K562 (cell line): Measurements from ENCODE around the gene SLC37A2. TPM values are rescaled to one million over a fixed set of nuclear protein-coding genes. Genes with fewer than 3 reads are reported as not detected.
A peak's percentile ranks its signal among the peaks of the same experiment; 100 is the strongest.

Source experiments
- ATAC-seq: fragments of 200-7000 bp; cut with Tn5 transposase; 3 replicates; pipeline ENCODE4 v1.9.1; 2020; ENCODE audit warnings: moderate library complexity
- BruUV-seq: library from RNA; stranded (reverse); fragments of 400-500 nt; replicated peaks from 2 replicates; lab custom pipeline; 2021; lab: Mats Ljungman, UMichigan
- CTCF ChIA-PET: fragments of 300-600 bp; formaldehyde crosslinking; extraction: SDS; loops from one replicate; lab custom pipeline; 2021; ENCODE audit warnings: low intra/inter-chr PET ratio; lab: Yijun Ruan, JAX
- POLR2A ChIA-PET: fragments of 300-600, 350-650 bp; sonication (Branson Sonifier 250); formaldehyde crosslinking; extraction: SDS; loops from one replicate; lab custom pipeline; 2021; ENCODE audit warnings: antibody characterized with exemption, inconsistent platforms; lab: Yijun Ruan, JAX
- DNase-seq, 4 experiments: peaks; one replicate each; pipeline versions ENCODE4 v3.0.0 to v3.0.0-alpha.2; 2011 to 2018; ENCODE audit warnings: low spot score in 3 of 4, mixed read lengths in 3 of 4; ENCODE audit errors: extremely low read depth in 1 of 4
- FAIRE-seq: peaks from 2 replicates; lab custom pipeline; 2011; peaks lifted over from hg19 to GRCh38; lab: Jason Lieb, UNC
- H2AFZ ChIP-seq: 2 replicates; pipeline ENCODE4 v1.6.0; 2011; ENCODE audit warnings: low read depth, low read length, control low read depth, inconsistent platforms
- H3K27ac ChIP-seq: fragments of 200-600 bp; 3 replicates; pipeline ENCODE4 v1.8.0; 2011; ENCODE audit warnings: low read depth, mild to moderate bottlenecking, control low read depth, inconsistent platforms, low read length, moderate library complexity, mixed read lengths; ENCODE audit errors: extremely low read depth
- H3K27me3 ChIP-seq, 2 experiments: fragments of 300-600 bp in 1 of 2; 2 replicates in 1 of 2; 3 replicates in 1 of 2; pipeline versions ENCODE4 v1.6.0 to v1.8.0; 2011; ENCODE audit warnings: inconsistent platforms in 2 of 2, low read length in 2 of 2, mild to moderate bottlenecking in 1 of 2, mixed read lengths in 1 of 2, moderate library complexity in 1 of 2; ENCODE audit not compliant: control insufficient read depth in 2 of 2, insufficient read depth in 2 of 2
- H3K36me3 ChIP-seq: fragments of 300-600 bp; 3 replicates; pipeline ENCODE4 v1.8.0; 2011; ENCODE audit warnings: mild to moderate bottlenecking, low read length, inconsistent platforms; ENCODE audit not compliant: control insufficient read depth, insufficient read depth
- H3K4me1 ChIP-seq, 2 experiments: fragments of 200-600 bp in 1 of 2; replicated peaks in 1 of 2; 2 replicates in 1 of 2; 3 replicates in 1 of 2; pipeline versions ENCODE4 v1.5.1 to v1.8.0; 2011; ENCODE audit warnings: inconsistent platforms in 2 of 2, low read length in 2 of 2, mild to moderate bottlenecking in 1 of 2, mixed read lengths in 1 of 2, moderate library complexity in 1 of 2; ENCODE audit not compliant: control insufficient read depth in 2 of 2, insufficient read depth in 2 of 2
- H3K4me2 ChIP-seq: 2 replicates; pipeline ENCODE4 v1.6.1; 2011; ENCODE audit warnings: low read length, control low read depth, inconsistent platforms, mixed read lengths; ENCODE audit not compliant: insufficient read depth
- H3K4me3 ChIP-seq: fragments of 200-600 bp; sonication (generic), shearing (Covaris generic); 2 replicates; pipeline ENCODE4 v1.5.1; 2016; ENCODE audit warnings: control low read depth, inconsistent platforms
- H3K79me2 ChIP-seq: fragments of 200-600 bp; 3 replicates; pipeline ENCODE4 v1.8.0; 2011; ENCODE audit warnings: low read length, inconsistent platforms; ENCODE audit not compliant: control insufficient read depth, insufficient read depth
- H3K9ac ChIP-seq, 2 experiments: 2 replicates each; pipeline versions ENCODE4 v1.6.0 to v1.6.1; 2011; ENCODE audit warnings: low read depth in 2 of 2, low read length in 2 of 2, control low read depth in 1 of 2, inconsistent platforms in 1 of 2, mild to moderate bottlenecking in 1 of 2, mixed read lengths in 1 of 2; ENCODE audit not compliant: insufficient read depth in 1 of 2
- H3K9me1 ChIP-seq: one replicate; pipeline ENCODE4 v1.6.0; 2011; ENCODE audit warnings: inconsistent platforms, mild to moderate bottlenecking, low read length, moderate library complexity; ENCODE audit not compliant: control insufficient read depth, insufficient read depth
- H3K9me3 ChIP-seq: replicated peaks from 2 replicates; pipeline ENCODE4 v1.5.1; 2011; ENCODE audit warnings: low read depth, low read length, inconsistent platforms; ENCODE audit not compliant: control insufficient read depth, insufficient read depth
- H4K20me1 ChIP-seq: replicated peaks from 2 replicates; pipeline ENCODE4 v1.6.1; 2011; ENCODE audit warnings: low read length, inconsistent platforms, mixed read lengths; ENCODE audit not compliant: control insufficient read depth, insufficient read depth
- BRCA1 ChIP-seq, 2 experiments: fragments of 450-650 bp in 1 of 2; sonication (generic) in 1 of 2; formaldehyde crosslinking in 1 of 2; IDR thresholded peaks; 2 replicates each; pipeline versions ENCODE4 v1.5.0 to v1.6.1; 2017 to 2020; ENCODE audit warnings: mild to moderate bottlenecking in 1 of 2, missing genetic modification reagents in 1 of 2
- ESRRA ChIP-seq: fragments of 450-650 bp; IDR thresholded peaks from 2 replicates; pipeline ENCODE4 v1.6.1; 2014; ENCODE audit warnings: low read depth, mild to moderate bottlenecking, moderate library complexity, borderline replicate concordance
- HDAC1 ChIP-seq, 2 experiments: fragments of 450-650 bp; IDR thresholded peaks; 2 replicates each; pipeline ENCODE4 v1.6.1; 2016 to 2017; ENCODE audit warnings: inconsistent platforms in 1 of 2, mild to moderate bottlenecking in 1 of 2, moderate library complexity in 1 of 2
- PYGO2 ChIP-seq: fragments of 450-650 bp; IDR thresholded peaks from 2 replicates; pipeline ENCODE4 v1.6.1; 2016; ENCODE audit warnings: mild to moderate bottlenecking, missing genetic modification characterization, moderate library complexity, missing compliant biosample characterization
- RFX7 ChIP-seq: fragments of 250-450 bp; sonication (Bioruptor Pico); IDR thresholded peaks from 2 replicates; pipeline ENCODE4 v1.5.1; 2021; ENCODE audit warnings: mild to moderate bottlenecking
- SMARCE1 ChIP-seq: fragments of 450-650 bp; IDR thresholded peaks from 2 replicates; pipeline ENCODE4 v1.7.1; 2016; ENCODE audit warnings: mild to moderate bottlenecking
- TAF1 ChIP-seq: IDR thresholded peaks from 2 replicates; pipeline ENCODE4 v1.6.1; 2011; ENCODE audit warnings: mild to moderate bottlenecking, low read length, moderate library complexity; ENCODE audit not compliant: insufficient read depth, control insufficient read depth, severe bottlenecking; ENCODE audit errors: extremely low read depth
- ZEB2 ChIP-seq: fragments of 450-650 bp; IDR thresholded peaks from 2 replicates; pipeline ENCODE4 v1.6.1; 2016
- ZNF274 ChIP-seq: IDR thresholded peaks from 2 replicates; pipeline ENCODE4 v1.6.1; 2011; ENCODE audit warnings: low read depth, mild to moderate bottlenecking, low read length, moderate library complexity, borderline replicate concordance
- WGBS: fragments of 100-300 bp; shearing (Covaris generic); methylation state at CpG from one replicate; pipeline ENCODE4 v1.1.6; 2016; ENCODE audit warnings: low coverage, mixed read lengths; ENCODE audit not compliant: insufficient coverage; ENCODE audit errors: missing lambda C conversion rate; 5-methylcytosine and 5-hydroxymethylcytosine counted together
- in situ Hi-C: fragments of 300-500 bp; cut with MboI; formaldehyde crosslinking; loops from 4 replicates; pipeline ENCODE4 v1.15.0; 2018; ENCODE audit warnings: inconsistent platforms, mixed read lengths
- intact Hi-C: fragments of 100-400 bp; cut with micrococcal nuclease; formaldehyde crosslinking; loops from 2 replicates; pipeline ENCODE4 v1.14.2; 2022
- polyA plus RNA-seq, 8 experiments: library from polyadenylated mRNA; depleted of rRNA in 4 of 8; stranded (reverse) in 5 of 8; unstranded in 3 of 8; fragments of >200 nt; fragmentation: Nextera tagmentation in 2 of 8; fragmentation: Illumina TruSeq in 1 of 8; extraction: Ambion mirVana in 2 of 8; extraction: Trizol in 1 of 8; gene quantifications; 2 replicates each; pipeline versions ENCODE4 v1.2.1 to v1.2.3, GENCODE V29; 2011 to 2014; ENCODE audit warnings: inconsistent platforms in 1 of 8, missing spikeins in 1 of 8
- total RNA-seq, 7 experiments: library from RNA; depleted of rRNA in 6 of 7; stranded (reverse); fragments of >200 nt in 6 of 7; fragmentation: Illumina TruSeq in 2 of 7; extraction: Trizol in 2 of 7; gene quantifications; 2 replicates each; pipeline versions ENCODE4 v1.2.1 to v1.2.3, GENCODE V29; 2011 to 2021; ENCODE audit warnings: low replicate concordance in 1 of 7
- TF ChIP-seq, protein P1 (sequence below): fragments of 250-450 bp; sonication (Bioruptor Pico); IDR thresholded peaks from 2 replicates; pipeline ENCODE4 v1.5.0; 2021
- TF ChIP-seq, protein P2 (sequence below): fragments of 450-650 bp; IDR thresholded peaks from 2 replicates; pipeline ENCODE4 v1.6.1; 2016; ENCODE audit warnings: borderline replicate concordance

SLC37A2 gene
- total and polyA plus RNA-seq, 9 of the 15 experiments (the other 6 are each of a cell fraction or from before 2014, with no cell fraction given): 0.01 to 1.2 (median 0.52) TPM

DNA sequence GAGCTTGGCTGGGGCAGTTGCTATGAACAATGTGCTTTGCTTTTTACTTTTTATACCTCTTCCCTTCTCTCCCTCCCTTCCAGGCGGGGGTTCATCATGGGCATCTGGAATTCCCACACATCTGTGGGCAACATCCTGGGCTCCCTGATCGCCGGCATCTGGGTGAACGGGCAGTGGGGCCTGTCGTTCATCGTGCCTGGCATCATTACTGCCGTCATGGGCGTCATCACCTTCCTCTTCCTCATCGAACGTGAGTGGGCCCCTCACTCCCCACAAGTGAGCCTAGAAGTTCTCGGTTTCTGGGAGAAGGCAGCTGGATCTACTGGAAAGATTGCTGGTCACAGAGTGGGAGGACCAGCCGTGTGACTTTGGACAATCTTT, 17.4 kb downstream of the SLC37A2 start:
- H3K9ac ChIP-seq: no peak overlapping the region
- no peaks in the 10 kb centered on the region for H3K36me3 ChIP-seq
- H3K9me3 ChIP-seq: no peaks in the 10 kb centered on the region
- in situ Hi-C loops (no loop called here), intact Hi-C loops (no loop called here)
- no peaks in the 10 kb centered on the region for H3K79me2 ChIP-seq
- DNase-seq (no peak), FAIRE-seq (no peak), ATAC-seq (no peak)
- H3K27ac ChIP-seq: no peak overlapping the region
- no peak overlapping the region for H3K4me2 ChIP-seq
- no peak overlapping the region for H3K4me3 ChIP-seq
- no peaks in the 10 kb centered on the region for H4K20me1 ChIP-seq
- H3K4me1 ChIP-seq: peaks cover 13 to 16% of the 10 kb centered on the region in 2 experiments
- BruUV-seq: no TSS peak
- H3K27me3 ChIP-seq: no peaks in the 10 kb centered on the region
- H2AFZ ChIP-seq: no peak overlapping the region
- peaks cover 2% of the 10 kb centered on the region for H3K9me1 ChIP-seq
- no peak for TF ChIP-seq TAF1
- TF ChIP-seq, all 486 proteins: peak for 0
- ChIA-PET POLR2A (interaction anchor here (0.5 to 0.6 kb wide), 3 partner anchors 23 to 192 kb away, joined by 3 read pairs; no protein-coding TSS in a partner anchor), CTCF (no interaction called here)
- 58% methylated on average over 12 of the region's 12 CpGs for WGBS

DNA sequence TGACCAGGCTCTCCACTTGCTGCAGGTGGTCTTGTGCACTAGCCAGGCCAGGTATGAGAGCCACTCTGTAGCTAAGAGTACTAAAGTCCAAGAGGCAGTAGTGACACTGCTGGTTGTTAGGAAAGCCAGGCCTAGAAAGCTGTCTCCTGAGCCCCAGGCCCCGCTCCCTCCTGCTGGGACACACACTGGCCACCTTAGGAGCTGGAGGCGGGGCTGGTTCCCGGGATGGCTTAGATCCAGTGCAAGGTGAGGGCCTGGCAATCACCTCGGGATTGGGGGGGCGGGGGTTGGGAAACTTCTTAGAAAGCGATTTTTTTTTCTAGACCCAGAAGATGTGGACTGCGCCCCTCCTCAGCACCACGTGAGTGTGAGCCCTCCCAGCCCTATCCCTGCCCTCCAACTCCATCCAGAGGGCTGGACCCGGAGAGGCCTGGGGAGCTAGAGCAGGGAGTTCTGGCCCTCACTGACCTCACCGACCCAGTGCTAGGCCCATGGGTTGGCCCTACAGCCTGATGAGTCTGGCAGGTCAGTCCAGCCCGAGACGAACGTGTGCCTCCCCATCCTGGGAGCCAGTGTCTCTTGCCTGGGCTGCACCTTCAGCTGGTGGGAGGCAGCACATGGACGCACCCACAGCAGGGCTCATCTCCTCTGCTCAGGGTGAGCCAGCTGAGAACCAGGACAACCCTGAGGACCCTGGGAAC, 18.1 kb downstream of the SLC37A2 start:
- no peak for TF ChIP-seq SMARCE1
- no peak for TF ChIP-seq PYGO2 (tag)
- no peak for TF ChIP-seq RFX7
- TF ChIP-seq, protein P1, sequence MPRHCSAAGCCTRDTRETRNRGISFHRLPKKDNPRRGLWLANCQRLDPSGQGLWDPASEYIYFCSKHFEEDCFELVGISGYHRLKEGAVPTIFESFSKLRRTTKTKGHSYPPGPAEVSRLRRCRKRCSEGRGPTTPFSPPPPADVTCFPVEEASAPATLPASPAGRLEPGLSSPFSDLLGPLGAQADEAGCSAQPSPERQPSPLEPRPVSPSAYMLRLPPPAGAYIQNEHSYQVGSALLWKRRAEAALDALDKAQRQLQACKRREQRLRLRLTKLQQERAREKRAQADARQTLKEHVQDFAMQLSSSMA (CRISPR knock-in tag): no peak
- no peak for TF ChIP-seq ZEB2
- TF ChIP-seq ZNF274: no peak
- no peak for TF ChIP-seq BRCA1 (IDR thresholded peaks at IDR 0.05)
- no peak for TF ChIP-seq BRCA1 (CRISPR knock-in tag; IDR thresholded peaks at IDR 0.05)
- TF ChIP-seq ESRRA: no peak
- TF ChIP-seq HDAC1 (IDR thresholded peaks at IDR 0.05): no peak
- TF ChIP-seq, protein P2, sequence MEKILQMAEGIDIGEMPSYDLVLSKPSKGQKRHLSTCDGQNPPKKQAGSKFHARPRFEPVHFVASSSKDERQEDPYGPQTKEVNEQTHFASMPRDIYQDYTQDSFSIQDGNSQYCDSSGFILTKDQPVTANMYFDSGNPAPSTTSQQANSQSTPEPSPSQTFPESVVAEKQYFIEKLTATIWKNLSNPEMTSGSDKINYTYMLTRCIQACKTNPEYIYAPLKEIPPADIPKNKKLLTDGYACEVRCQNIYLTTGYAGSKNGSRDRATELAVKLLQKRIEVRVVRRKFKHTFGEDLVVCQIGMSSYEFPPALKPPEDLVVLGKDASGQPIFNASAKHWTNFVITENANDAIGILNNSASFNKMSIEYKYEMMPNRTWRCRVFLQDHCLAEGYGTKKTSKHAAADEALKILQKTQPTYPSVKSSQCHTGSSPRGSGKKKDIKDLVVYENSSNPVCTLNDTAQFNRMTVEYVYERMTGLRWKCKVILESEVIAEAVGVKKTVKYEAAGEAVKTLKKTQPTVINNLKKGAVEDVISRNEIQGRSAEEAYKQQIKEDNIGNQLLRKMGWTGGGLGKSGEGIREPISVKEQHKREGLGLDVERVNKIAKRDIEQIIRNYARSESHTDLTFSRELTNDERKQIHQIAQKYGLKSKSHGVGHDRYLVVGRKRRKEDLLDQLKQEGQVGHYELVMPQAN: no peak
- DNase-seq (no peak), ATAC-seq (no peak), FAIRE-seq (no peak)
- no peaks in the 10 kb centered on the region for H3K79me2 ChIP-seq
- H3K9me3 ChIP-seq: no peaks in the 10 kb centered on the region
- no peak overlapping the region for H3K4me3 ChIP-seq
- H3K9ac ChIP-seq: peak overlapping the region in 1 of 2 experiments; percentile 62; a peak in 2 of 4 replicates
- no peak overlapping the region for H3K27ac ChIP-seq
- ChIA-PET POLR2A (interaction anchor here (0.5 kb wide), 1 partner anchor 22 kb away, joined by 3 read pairs; no protein-coding TSS in a partner anchor), CTCF (no interaction called here)
- no peak overlapping the region for H2AFZ ChIP-seq
- WGBS: 65% methylated on average over 12 of the region's 14 CpGs
- no peaks in the 10 kb centered on the region for H3K36me3 ChIP-seq
- no peaks in the 10 kb centered on the region for H3K27me3 ChIP-seq
- intact Hi-C loops (no loop called here), in situ Hi-C loops (no loop called here)
- no peaks in the 10 kb centered on the region for H4K20me1 ChIP-seq
- H3K4me2 ChIP-seq: no peak overlapping the region
- peaks cover 6 to 9% of the 10 kb centered on the region in 2 experiments for H3K4me1 ChIP-seq
- no peaks in the 10 kb centered on the region for H3K9me1 ChIP-seq
- BruUV-seq: no TSS peak
